ENCODE data around the gene ALOX15B.

GRCh38 chr17:8095361-8095760, 56.5 kb downstream of the ALOX15B start:
- TF ChIP-seq EZH2 (optimal IDR thresholded peaks at IDR 0.05; ENCODE audit: low read depth, low read length) (no peak), CTCF (IDR thresholded peaks at IDR 0.05; ENCODE audit: low read length) (no peak), EZH2phosphoT487 (IDR thresholded peaks at IDR 0.05; ENCODE audit: low read length) (no peak)
